ENCODE measurements around the gene KAT6B. TPM values are rescaled to one million over a fixed set of nuclear protein-coding genes. Genes with fewer than 3 reads are reported as not detected.

Gene KAT6B
- total and polyA plus RNA-seq, 10 of the 15 experiments (the other 5 are each of a cell fraction or from before 2014, with no cell fraction given), result 2.7 to 22.6 (median 15.7) TPM

DNA sequence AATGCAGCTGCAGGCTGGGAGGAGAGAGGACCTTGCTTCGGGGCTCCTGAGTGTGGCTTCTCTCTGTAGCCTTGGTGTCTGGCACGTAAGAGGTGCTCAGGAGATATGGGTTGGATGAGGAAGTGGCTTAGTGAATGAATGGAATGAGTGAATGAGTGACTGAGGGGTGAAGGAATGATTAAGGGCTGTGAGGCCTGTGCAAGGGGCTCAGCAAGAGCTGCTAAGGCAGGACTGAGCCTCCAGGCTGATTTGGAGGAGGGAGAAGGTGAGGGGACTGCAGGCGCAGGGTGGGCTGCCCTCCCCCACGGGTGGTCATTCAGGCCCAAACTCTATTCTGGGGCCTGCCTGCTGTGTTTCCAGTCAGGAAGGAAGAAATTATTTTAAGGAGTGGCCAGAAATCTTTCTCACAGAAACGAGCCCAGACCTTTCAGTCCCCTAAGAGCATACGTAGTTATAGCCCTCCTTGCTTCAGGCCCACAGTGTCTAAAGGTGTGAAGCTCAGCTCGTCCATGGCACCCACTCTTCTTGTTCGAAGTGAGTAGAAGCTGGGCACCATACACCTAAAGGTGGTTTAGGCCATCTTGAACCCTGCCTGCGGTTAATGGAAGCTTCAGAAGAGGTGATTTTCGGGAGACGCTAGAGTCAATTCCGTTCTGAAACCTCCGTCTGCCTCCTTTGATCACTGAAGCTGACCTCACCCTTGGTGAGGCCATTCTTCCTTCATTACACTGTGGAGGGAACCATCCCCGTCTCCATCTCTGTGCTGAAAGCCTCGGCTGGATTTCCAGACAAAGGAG is 235.5 kb downstream of the KAT6B start:
- in situ Hi-C loops (cut with MboI) (no loop called here), intact Hi-C loops (cut with micrococcal nuclease; ENCODE audit: unreplicated experiment) (no loop called here)
- H3K27me3 ChIP-seq (replicated peaks in 1 of 2; ENCODE audit: control insufficient read depth in 2 of 2, insufficient read depth in 2 of 2, low read length in 1 of 2), result no peaks in the 10 kb centered on the region
- no peak for DNase-seq (ENCODE audit: low read depth, low spot score)
- no peak overlapping the region; the same call in 1 of the 2 replicates for H2AFZ ChIP-seq (ENCODE audit: control insufficient read depth, low read depth, low read length)
- no peaks in the 10 kb centered on the region for H3K9me3 ChIP-seq (replicated peaks; ENCODE audit: control insufficient read depth, insufficient read depth, low read length)
- H3K4me3 ChIP-seq, result no peak overlapping the region
- H3K79me2 ChIP-seq (ENCODE audit: control insufficient read depth, insufficient read depth, low read length), result no peaks in the 10 kb centered on the region
- no peak overlapping the region for H3K9ac ChIP-seq (ENCODE audit: control insufficient read depth, insufficient read depth, low read length)
- ChIA-PET SMC1A (ENCODE audit: uncharacterized antibody, unreplicated experiment) (no interaction called here), RAD21 (ENCODE audit: unreplicated experiment) (interaction anchor here (1.1 kb wide), 1 partner anchor 29 kb away, joined by 3 read pairs; no protein-coding TSS in a partner anchor), CTCF (interaction anchor here (0.6 to 1.4 kb wide), 3 partner anchors 16 to 432 kb away, joined by 3 read pairs; no protein-coding TSS in a partner anchor), POLR2A (no interaction called here)
- no peak for ATAC-seq
- no peaks in the 10 kb centered on the region for H3K36me3 ChIP-seq (ENCODE audit: control insufficient read depth in 2 of 2, insufficient read depth in 2 of 2, low read length in 1 of 2)
- H3K27ac ChIP-seq (ENCODE audit: control insufficient read depth, insufficient read depth), result no peak overlapping the region
- no TSS peak for BruUV-seq (replicated peaks)
- no peak for FAIRE-seq
- WGBS (ENCODE audit: insufficient coverage, insufficient replicate concordance, low lambda C conversion rate, missing lambda C conversion rate), result 50% methylated on average over 15 of the region's 15 CpGs
- H4K20me1 ChIP-seq (ENCODE audit: control insufficient read depth, insufficient read depth), result no peaks in the 10 kb centered on the region
- no peaks in the 10 kb centered on the region for H3K4me1 ChIP-seq (ENCODE audit: control insufficient read depth, insufficient read depth, low read length)
- TF ChIP-seq MYC (IDR thresholded peaks at IDR 0.05; ENCODE audit: insufficient read depth, insufficient read length, insufficient replicate concordance, low read length, severe bottlenecking) (no peak), SPI1 (IDR thresholded peaks at IDR 0.05; ENCODE audit: borderline replicate concordance, insufficient read depth, low read depth, low read length) (peak; percentile 54; the same call in 1 of the 2 replicates)
- no peak overlapping the region for H3K4me2 ChIP-seq (ENCODE audit: control insufficient read depth, insufficient read depth)

DNA sequence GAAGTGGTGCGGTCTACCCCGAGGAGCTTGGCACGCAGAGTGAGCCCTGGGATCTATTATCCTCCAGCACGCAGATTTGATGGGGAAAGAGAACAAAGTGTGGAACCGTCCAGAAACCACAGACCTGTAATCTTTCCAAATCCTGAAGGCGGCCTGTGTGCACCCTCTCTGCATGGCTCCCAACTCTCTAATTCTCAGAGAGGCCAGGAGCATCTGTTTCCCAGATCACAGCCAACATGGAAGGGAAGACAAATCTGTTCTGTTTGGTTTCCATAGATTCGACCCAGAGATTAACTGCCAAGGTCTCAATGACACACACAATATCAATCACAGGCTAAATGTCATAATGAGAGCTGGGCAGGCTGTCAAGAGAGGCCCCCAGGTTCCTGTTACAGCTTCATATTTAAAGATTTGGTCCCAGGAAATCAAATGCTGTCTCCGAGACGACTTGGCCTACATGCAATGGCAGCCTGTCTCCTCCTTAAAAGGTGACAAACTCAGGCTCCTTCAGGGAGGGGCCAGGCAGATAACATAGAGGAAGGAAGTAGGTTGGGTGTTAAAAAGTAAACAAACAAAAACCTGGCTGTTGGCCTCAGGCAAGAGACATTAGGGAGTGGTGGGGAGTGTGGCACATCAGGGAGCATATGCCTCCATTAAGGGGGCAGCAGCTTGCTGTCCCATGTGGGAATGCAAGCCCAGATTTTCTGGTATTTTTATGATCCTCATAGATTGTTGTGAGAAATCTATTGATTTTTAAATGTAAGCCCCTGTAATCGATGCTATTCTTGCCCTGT is 236.3 kb downstream of the KAT6B start:
- no peak for DNase-seq (ENCODE audit: low read depth, low spot score)
- no peaks in the 10 kb centered on the region for H3K27me3 ChIP-seq (replicated peaks in 1 of 2; ENCODE audit: control insufficient read depth in 2 of 2, insufficient read depth in 2 of 2, low read length in 1 of 2)
- H3K9ac ChIP-seq (ENCODE audit: control insufficient read depth, insufficient read depth, low read length), result no peak overlapping the region
- no peaks in the 10 kb centered on the region for H4K20me1 ChIP-seq (ENCODE audit: control insufficient read depth, insufficient read depth)
- FAIRE-seq, result no peak
- H3K4me2 ChIP-seq (ENCODE audit: control insufficient read depth, insufficient read depth), result no peak overlapping the region
- 60% methylated on average over 10 of the region's 10 CpGs for WGBS (ENCODE audit: insufficient coverage, insufficient replicate concordance, low lambda C conversion rate, missing lambda C conversion rate)
- ATAC-seq, result no peak
- POLR2A ChIA-PET, result no interaction called here
- intact Hi-C loops (cut with micrococcal nuclease; ENCODE audit: unreplicated experiment), result no loop called here
- no peak overlapping the region for H3K4me3 ChIP-seq
- no peak overlapping the region for H2AFZ ChIP-seq (ENCODE audit: control insufficient read depth, low read depth, low read length)
- TF ChIP-seq STAT3 (IDR thresholded peaks at IDR 0.05; ENCODE audit: low read depth, low read length) (no peak), TARDBP (IDR thresholded peaks at IDR 0.05; ENCODE audit: borderline replicate concordance) (no peak), GABPA (IDR thresholded peaks at IDR 0.05; ENCODE audit: low read depth) (no peak), ZNF274 (IDR thresholded peaks at IDR 0.05; ENCODE audit: insufficient read depth, insufficient read length) (no peak), RAD51 (IDR thresholded peaks at IDR 0.05) (no peak), POU2F2 (IDR thresholded peaks at IDR 0.05; ENCODE audit: borderline replicate concordance, low read depth, low read length) (no peak)
- TF ChIP-seq, protein P1, sequence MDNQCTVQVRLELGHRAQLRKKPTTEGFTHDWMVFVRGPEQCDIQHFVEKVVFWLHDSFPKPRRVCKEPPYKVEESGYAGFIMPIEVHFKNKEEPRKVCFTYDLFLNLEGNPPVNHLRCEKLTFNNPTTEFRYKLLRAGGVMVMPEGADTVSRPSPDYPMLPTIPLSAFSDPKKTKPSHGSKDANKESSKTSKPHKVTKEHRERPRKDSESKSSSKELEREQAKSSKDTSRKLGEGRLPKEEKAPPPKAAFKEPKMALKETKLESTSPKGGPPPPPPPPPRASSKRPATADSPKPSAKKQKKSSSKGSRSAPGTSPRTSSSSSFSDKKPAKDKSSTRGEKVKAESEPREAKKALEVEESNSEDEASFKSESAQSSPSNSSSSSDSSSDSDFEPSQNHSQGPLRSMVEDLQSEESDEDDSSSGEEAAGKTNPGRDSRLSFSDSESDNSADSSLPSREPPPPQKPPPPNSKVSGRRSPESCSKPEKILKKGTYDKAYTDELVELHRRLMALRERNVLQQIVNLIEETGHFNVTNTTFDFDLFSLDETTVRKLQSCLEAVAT (IDR thresholded peaks at IDR 0.05), result no peak
- BruUV-seq (replicated peaks), result no TSS peak
- no peaks in the 10 kb centered on the region for H3K36me3 ChIP-seq (ENCODE audit: control insufficient read depth in 2 of 2, insufficient read depth in 2 of 2, low read length in 1 of 2)
- RAD21 ChIA-PET (ENCODE audit: unreplicated experiment), result no interaction called here
- no peak overlapping the region for H3K27ac ChIP-seq (ENCODE audit: control insufficient read depth, insufficient read depth)
- no peaks in the 10 kb centered on the region for H3K79me2 ChIP-seq (ENCODE audit: control insufficient read depth, insufficient read depth, low read length)
- in situ Hi-C loops (cut with MboI), result no loop called here
- H3K4me1 ChIP-seq (ENCODE audit: control insufficient read depth, insufficient read depth, low read length), result no peaks in the 10 kb centered on the region
- CTCF ChIA-PET, result interaction anchor here (0.6 to 1.4 kb wide), 3 partner anchors 17 to 433 kb away, joined by 3 read pairs; no protein-coding TSS in a partner anchor
- SMC1A ChIA-PET (ENCODE audit: uncharacterized antibody, unreplicated experiment), result no interaction called here
- no peaks in the 10 kb centered on the region for H3K9me3 ChIP-seq (replicated peaks; ENCODE audit: control insufficient read depth, insufficient read depth, low read length)
